H9 (cell line): ENCODE data around the gene TLX1. TPM values are rescaled to one million over a fixed set of nuclear protein-coding genes. Genes with fewer than 3 reads are reported as not detected.

ENCODE experiments used
- DNase-seq: peaks from one replicate; pipeline ENCODE4 v3.0.0-alpha.2; 2017
- H2AFZ ChIP-seq: one replicate; pipeline ENCODE4 v1.6.1; 2013; ENCODE audit warnings: mild to moderate bottlenecking, low read length, control low read depth, moderate library complexity
- H2AK5ac ChIP-seq: 2 replicates; pipeline ENCODE4 v1.6.1; 2013; ENCODE audit warnings: low read length, control low read depth, mixed read lengths; ENCODE audit not compliant: insufficient read length
- H2BK120ac ChIP-seq: one replicate; pipeline ENCODE4 v1.6.1; 2013; ENCODE audit warnings: low read depth, mild to moderate bottlenecking, low read length, control low read depth, inconsistent platforms; ENCODE audit not compliant: poor library complexity, severe bottlenecking
- H2BK12ac ChIP-seq: 2 replicates; pipeline ENCODE4 v1.6.1; 2013; ENCODE audit warnings: low read length, control low read depth, mixed read lengths, low read depth; ENCODE audit not compliant: insufficient read length
- H2BK15ac ChIP-seq: 2 replicates; pipeline ENCODE4 v1.6.1; 2013; ENCODE audit warnings: low read depth, low read length, control low read depth
- H2BK20ac ChIP-seq: one replicate; pipeline ENCODE4 v1.6.1; 2013; ENCODE audit warnings: low read depth, mild to moderate bottlenecking, low read length, control low read depth, inconsistent platforms; ENCODE audit not compliant: poor library complexity, severe bottlenecking
- H2BK5ac ChIP-seq: 2 replicates; pipeline ENCODE4 v1.6.1; 2013; ENCODE audit warnings: low read length, control low read depth, mixed read lengths; ENCODE audit not compliant: insufficient read length
- H3K14ac ChIP-seq: 2 replicates; pipeline ENCODE4 v1.6.1; 2013; ENCODE audit warnings: low read length, control low read depth; ENCODE audit not compliant: insufficient read depth
- H3K18ac ChIP-seq: 2 replicates; pipeline ENCODE4 v1.6.1; 2013; ENCODE audit warnings: low read depth, mild to moderate bottlenecking, mixed read lengths, low read length, control low read depth; ENCODE audit not compliant: insufficient read length
- H3K23ac ChIP-seq: 2 replicates; pipeline ENCODE4 v1.6.1; 2013; ENCODE audit warnings: low read length, control low read depth, mixed read lengths, low read depth; ENCODE audit not compliant: insufficient read length
- H3K23me2 ChIP-seq: 2 replicates; pipeline ENCODE4 v1.6.1; 2013; ENCODE audit warnings: low read depth, mild to moderate bottlenecking, mixed read lengths, low read length, control low read depth; ENCODE audit not compliant: insufficient read length, poor library complexity, severe bottlenecking
- H3K27ac ChIP-seq: 2 replicates; pipeline ENCODE4 v1.5.1; 2013; ENCODE audit warnings: low read length, control low read depth, mixed read lengths, low read depth; ENCODE audit not compliant: insufficient read length
- H3K27me3 ChIP-seq: 2 replicates; pipeline ENCODE4 v1.6.1; 2013; ENCODE audit warnings: low read length, control low read depth, inconsistent platforms; ENCODE audit not compliant: insufficient read depth
- H3K4ac ChIP-seq: 2 replicates; pipeline ENCODE4 v1.6.1; 2013; ENCODE audit warnings: low read depth, mild to moderate bottlenecking, control low read depth, inconsistent platforms, low read length, moderate library complexity
- H3K4me1 ChIP-seq: 2 replicates; pipeline ENCODE4 v1.6.1; 2013; ENCODE audit warnings: low read length, control low read depth, inconsistent platforms; ENCODE audit not compliant: insufficient read depth
- H3K4me2 ChIP-seq: 2 replicates; pipeline ENCODE4 v1.6.1; 2013; ENCODE audit warnings: low read length, control low read depth, mixed read lengths; ENCODE audit not compliant: insufficient read length, insufficient read depth
- H3K56ac ChIP-seq: 2 replicates; pipeline ENCODE4 v1.6.1; 2013; ENCODE audit warnings: low read depth, mild to moderate bottlenecking, mixed read lengths, low read length, control low read depth; ENCODE audit not compliant: insufficient read length
- H3K79me1 ChIP-seq: 2 replicates; pipeline ENCODE4 v1.6.1; 2013; ENCODE audit warnings: low read depth, mild to moderate bottlenecking, moderate library complexity, low read length, control low read depth, inconsistent platforms; ENCODE audit not compliant: insufficient read depth, poor library complexity, severe bottlenecking
- H3K79me2 ChIP-seq: 2 replicates; pipeline ENCODE4 v1.6.1; 2013; ENCODE audit warnings: low read length, control low read depth, inconsistent platforms; ENCODE audit not compliant: insufficient read depth
- H3K9ac ChIP-seq: 2 replicates; pipeline ENCODE4 v1.6.1; 2013; ENCODE audit warnings: low read length, control low read depth, mixed read lengths; ENCODE audit not compliant: insufficient read length; ENCODE audit errors: extremely low read depth
- H3K9me3 ChIP-seq: one replicate; pipeline ENCODE4 v1.6.1; 2013; ENCODE audit warnings: low read depth, low read length, inconsistent platforms; ENCODE audit not compliant: control insufficient read depth
- H3T11ph ChIP-seq: one replicate; pipeline ENCODE4 v1.6.1; 2013; ENCODE audit warnings: mild to moderate bottlenecking, low read length, control low read depth, inconsistent platforms
- H4K20me1 ChIP-seq: one replicate; pipeline ENCODE4 v1.6.1; 2013; ENCODE audit not compliant: control insufficient read depth, insufficient read length, insufficient read depth
- H4K5ac ChIP-seq: 2 replicates; pipeline ENCODE4 v1.6.1; 2013; ENCODE audit warnings: low read depth, mild to moderate bottlenecking, mixed read lengths, low read length, control low read depth; ENCODE audit not compliant: insufficient read length
- H4K8ac ChIP-seq: replicated peaks from 2 replicates; pipeline ENCODE4 v1.6.1; 2013; ENCODE audit warnings: low read length, control low read depth, mixed read lengths, low read depth; ENCODE audit not compliant: insufficient read length
- H4K91ac ChIP-seq: 2 replicates; pipeline ENCODE4 v1.6.1; 2013; ENCODE audit warnings: low read depth, mild to moderate bottlenecking, moderate library complexity, mixed read lengths, low read length, control low read depth; ENCODE audit not compliant: insufficient read length
- H3K27ac Mint-ChIP-seq, 3 experiments: 2 replicates in 2 of 3; 3 replicates in 1 of 3; pipeline ENCODE4 v1.8.0; 2020 to 2021; ENCODE audit warnings: mixed read lengths in 3 of 3, mild to moderate bottlenecking in 1 of 3, moderate library complexity in 1 of 3
- H3K27me3 Mint-ChIP-seq: 2 replicates; pipeline ENCODE4 v1.8.0; 2021; ENCODE audit warnings: low read depth, mild to moderate bottlenecking, moderate library complexity, mixed read lengths
- H3K36me3 Mint-ChIP-seq, 3 experiments: 2 replicates in 2 of 3; 3 replicates in 1 of 3; pipeline ENCODE4 v1.8.0; 2020 to 2021; ENCODE audit warnings: low read depth in 3 of 3, mixed read lengths in 3 of 3; ENCODE audit not compliant: insufficient read depth in 1 of 3
- H3K4me1 Mint-ChIP-seq, 2 experiments: 2 replicates each; pipeline ENCODE4 v1.8.0; 2020; ENCODE audit warnings: mixed read lengths in 2 of 2
- H3K4me3 Mint-ChIP-seq, 2 experiments: 2 replicates in 1 of 2; 3 replicates in 1 of 2; pipeline ENCODE4 v1.8.0; 2020 to 2021; ENCODE audit warnings: mild to moderate bottlenecking in 2 of 2, mixed read lengths in 2 of 2, moderate library complexity in 1 of 2
- H3K9me3 Mint-ChIP-seq, 2 experiments: 2 replicates in 1 of 2; 3 replicates in 1 of 2; pipeline ENCODE4 v1.8.0; 2020; ENCODE audit warnings: mild to moderate bottlenecking in 2 of 2, mixed read lengths in 2 of 2, moderate library complexity in 1 of 2
- WGBS: extraction: QIAGEN DNeasy Blood & Tissue Kit; methylation state at CpG from one replicate; pipeline ENCODE4 v1.1.7; 2013; ENCODE audit warnings: missing lambda C conversion rate, low lambda C conversion rate, mixed read lengths; ENCODE audit not compliant: insufficient read length; ENCODE audit errors: extremely low coverage; 5-methylcytosine and 5-hydroxymethylcytosine counted together
- total RNA-seq: library from RNA; stranded (reverse); gene quantifications from 2 replicates; pipeline ENCODE4 v1.2.1, GENCODE V29; 2021
- TF ChIP-seq, protein P1 (sequence below): fragments of 200-600 bp; sonication (generic); conservative IDR thresholded peaks from 3 replicates; pipeline ENCODE4 v1.8.0; 2021; ENCODE audit warnings: antibody characterized with exemption, mild to moderate bottlenecking

Gene TLX1
- total RNA-seq, 1 experiment from 2014 or later = not detected

- no peak overlapping the region for H3K23ac ChIP-seq
- peaks cover 0 to 5% of the 10 kb centered on the region in 2 experiments; a peak in 2 of 5 replicates for H3K9me3 Mint-ChIP-seq
- H2AFZ ChIP-seq = no peak overlapping the region
- no peak overlapping the region for H3T11ph ChIP-seq
- peaks cover 99% of the 10 kb centered on the region for H3K27me3 Mint-ChIP-seq
- no peaks in the 10 kb centered on the region; a peak in 1 of 7 replicates for H3K36me3 Mint-ChIP-seq
- no peak overlapping the region for H3K27ac Mint-ChIP-seq
- peaks cover 12 to 23% of the 10 kb centered on the region in 2 experiments for H3K4me1 Mint-ChIP-seq
- no peaks in the 10 kb centered on the region for H3K9me3 ChIP-seq
- no peak overlapping the region for H4K8ac ChIP-seq
- no peak overlapping the region for H3K18ac ChIP-seq
- no peaks in the 10 kb centered on the region for H3K79me1 ChIP-seq
- peak overlapping the region in 1 of 2 experiments; percentile 85; a peak in 2 of 5 replicates for H3K4me3 Mint-ChIP-seq
- H2BK20ac ChIP-seq = no peak overlapping the region
- H3K27me3 ChIP-seq = peaks cover 82% of the 10 kb centered on the region
- no peaks in the 10 kb centered on the region for H3K4me1 ChIP-seq
- no peaks in the 10 kb centered on the region for H3K79me2 ChIP-seq
- H3K4me2 ChIP-seq = peak overlapping the region; percentile 74
- H2BK120ac ChIP-seq = no peak overlapping the region
- H2AK5ac ChIP-seq = no peak overlapping the region
- H4K5ac ChIP-seq = no peak overlapping the region
- peak; percentile 31 for DNase-seq
- no peak overlapping the region for H3K27ac ChIP-seq
- H3K23me2 ChIP-seq = no peaks in the 10 kb centered on the region
- H2BK12ac ChIP-seq = no peak overlapping the region
- TF ChIP-seq, protein P1, sequence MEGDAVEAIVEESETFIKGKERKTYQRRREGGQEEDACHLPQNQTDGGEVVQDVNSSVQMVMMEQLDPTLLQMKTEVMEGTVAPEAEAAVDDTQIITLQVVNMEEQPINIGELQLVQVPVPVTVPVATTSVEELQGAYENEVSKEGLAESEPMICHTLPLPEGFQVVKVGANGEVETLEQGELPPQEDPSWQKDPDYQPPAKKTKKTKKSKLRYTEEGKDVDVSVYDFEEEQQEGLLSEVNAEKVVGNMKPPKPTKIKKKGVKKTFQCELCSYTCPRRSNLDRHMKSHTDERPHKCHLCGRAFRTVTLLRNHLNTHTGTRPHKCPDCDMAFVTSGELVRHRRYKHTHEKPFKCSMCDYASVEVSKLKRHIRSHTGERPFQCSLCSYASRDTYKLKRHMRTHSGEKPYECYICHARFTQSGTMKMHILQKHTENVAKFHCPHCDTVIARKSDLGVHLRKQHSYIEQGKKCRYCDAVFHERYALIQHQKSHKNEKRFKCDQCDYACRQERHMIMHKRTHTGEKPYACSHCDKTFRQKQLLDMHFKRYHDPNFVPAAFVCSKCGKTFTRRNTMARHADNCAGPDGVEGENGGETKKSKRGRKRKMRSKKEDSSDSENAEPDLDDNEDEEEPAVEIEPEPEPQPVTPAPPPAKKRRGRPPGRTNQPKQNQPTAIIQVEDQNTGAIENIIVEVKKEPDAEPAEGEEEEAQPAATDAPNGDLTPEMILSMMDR = no peak
- H2BK5ac ChIP-seq = no peak overlapping the region
- H3K56ac ChIP-seq = no peak overlapping the region
- H4K20me1 ChIP-seq = no peaks in the 10 kb centered on the region
- no peak overlapping the region for H2BK15ac ChIP-seq
- no peak overlapping the region for H4K91ac ChIP-seq
- H3K4ac ChIP-seq = no peak overlapping the region
- H3K14ac ChIP-seq = no peak overlapping the region
- no peak overlapping the region for H3K9ac ChIP-seq
- no CpG with 5 or more reads among the region's 15 CpGs for WGBS
These were observed 9.5 kb upstream of the TLX1 start for GRCh38 chr10:101121654-101122031.
